IMR-90 (cell line): ENCODE results near the gene EHD4. TPM values are rescaled to one million over a fixed set of nuclear protein-coding genes. Genes with fewer than 3 reads are reported as not detected.

ENCODE experiments used
- BHLHE40 ChIP-seq: fragments of 150-350 bp; IDR thresholded peaks from 2 replicates; pipeline ENCODE4 v1.6.1; 2016; ENCODE audit warnings: mild to moderate bottlenecking, low read depth, low read length
- CEBPB ChIP-seq: IDR thresholded peaks from 2 replicates; pipeline ENCODE4 v1.6.1; 2012; ENCODE audit warnings: low read depth, low read length, improper control_type of control experiment
- MAZ ChIP-seq: IDR thresholded peaks from 2 replicates; pipeline ENCODE4 v1.6.1; 2012; ENCODE audit warnings: low read depth, mild to moderate bottlenecking, low read length, improper control_type of control experiment, moderate library complexity, borderline replicate concordance
- MXI1 ChIP-seq: IDR thresholded peaks from 2 replicates; pipeline ENCODE4 v1.6.1; 2012; ENCODE audit warnings: low read depth, mild to moderate bottlenecking, low read length, moderate library complexity, borderline replicate concordance
- POLR2A ChIP-seq: IDR thresholded peaks from 2 replicates; pipeline ENCODE4 v1.6.1; 2012; ENCODE audit warnings: mild to moderate bottlenecking, low read depth, low read length
- RCOR1 ChIP-seq: IDR thresholded peaks from 2 replicates; pipeline ENCODE4 v1.6.1; 2012; ENCODE audit warnings: mild to moderate bottlenecking, low read length, improper control_type of control experiment; ENCODE audit not compliant: insufficient replicate concordance
- polyA plus RNA-seq, 3 experiments: library from polyadenylated mRNA; depleted of rRNA; stranded (reverse); fragments of >200 nt; gene quantifications; 2 replicates each; pipeline ENCODE4 v1.2.3, GENCODE V29; 2012; ENCODE audit warnings: low replicate concordance in 1 of 3
- total RNA-seq: library from RNA; depleted of rRNA; stranded (reverse); fragments of >200 nt; gene quantifications from 2 replicates; pipeline ENCODE4 v1.2.3, GENCODE V29; 2012
- TF ChIP-seq, protein P1 (sequence below): conservative IDR thresholded peaks from 2 replicates; pipeline ENCODE4 v1.5.1; 2012; ENCODE audit warnings: mild to moderate bottlenecking, low read depth, low read length, improper control_type of control experiment

Gene EHD4
- total and polyA plus RNA-seq, 2 of the 4 experiments (the other 2 are of a cell fraction), result 21.0 to 29.0 TPM

GRCh38 chr15:41972253-41973242 lies at the start of gene EHD4 (continued):
- TF ChIP-seq, protein P1, sequence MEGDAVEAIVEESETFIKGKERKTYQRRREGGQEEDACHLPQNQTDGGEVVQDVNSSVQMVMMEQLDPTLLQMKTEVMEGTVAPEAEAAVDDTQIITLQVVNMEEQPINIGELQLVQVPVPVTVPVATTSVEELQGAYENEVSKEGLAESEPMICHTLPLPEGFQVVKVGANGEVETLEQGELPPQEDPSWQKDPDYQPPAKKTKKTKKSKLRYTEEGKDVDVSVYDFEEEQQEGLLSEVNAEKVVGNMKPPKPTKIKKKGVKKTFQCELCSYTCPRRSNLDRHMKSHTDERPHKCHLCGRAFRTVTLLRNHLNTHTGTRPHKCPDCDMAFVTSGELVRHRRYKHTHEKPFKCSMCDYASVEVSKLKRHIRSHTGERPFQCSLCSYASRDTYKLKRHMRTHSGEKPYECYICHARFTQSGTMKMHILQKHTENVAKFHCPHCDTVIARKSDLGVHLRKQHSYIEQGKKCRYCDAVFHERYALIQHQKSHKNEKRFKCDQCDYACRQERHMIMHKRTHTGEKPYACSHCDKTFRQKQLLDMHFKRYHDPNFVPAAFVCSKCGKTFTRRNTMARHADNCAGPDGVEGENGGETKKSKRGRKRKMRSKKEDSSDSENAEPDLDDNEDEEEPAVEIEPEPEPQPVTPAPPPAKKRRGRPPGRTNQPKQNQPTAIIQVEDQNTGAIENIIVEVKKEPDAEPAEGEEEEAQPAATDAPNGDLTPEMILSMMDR, result peak; percentile 39; the same call in 1 of the 2 replicates
- TF ChIP-seq MAZ (peak; percentile 58; the same call in 1 of the 2 replicates), CEBPB (no peak), MXI1 (peak; percentile 19; the same call in 1 of the 2 replicates), POLR2A (peak; percentile 89), BHLHE40 (no peak), RCOR1 (no peak)
